HG03175 (cell line): ENCODE results near the gene RHCG.

Source experiments
- ATAC-seq: cut with Tn5 transposase; IDR thresholded peaks from one replicate; pipeline ENCODE4 v1.9.1; 2021; ENCODE audit warnings: mild to moderate bottlenecking, moderate library complexity; ENCODE audit not compliant: unreplicated experiment

Gene RHCG

GRCh38 chr15:89496155-89497098 lies at the start of gene RHCG:
TSS of gene RHCG (minus strand) at chr15:89496583. CDS start at chr15:89496544, 39 bp downstream.
- no peak for ATAC-seq

- ATAC-seq: no peak
Observed at GRCh38 chr15:89543389-89543788, 47.0 kb upstream of the RHCG start.

- no peak for ATAC-seq
Observed at GRCh38 chr15:89542369-89542768, 46.0 kb upstream of the RHCG start.

GRCh38 chr15:89539027-89539426 lies 42.6 kb upstream of the RHCG start:
- ATAC-seq: no peak

- no peak for ATAC-seq
Observed at GRCh38 chr15:89533861-89534544, 37.6 kb upstream of the RHCG start.

GRCh38 chr15:89531796-89532537 lies 35.6 kb upstream of the RHCG start:
- no peak for ATAC-seq

- ATAC-seq: no peak
Observed at GRCh38 chr15:89530976-89531375, 34.6 kb upstream of the RHCG start.

- ATAC-seq: no peak
Observed at GRCh38 chr15:89528757-89529352, 32.5 kb upstream of the RHCG start.

- no peak for ATAC-seq
Observed at GRCh38 chr15:89526601-89527441, 30.4 kb upstream of the RHCG start.

GRCh38 chr15:89526181-89526580 lies 29.8 kb upstream of the RHCG start:
- ATAC-seq: no peak

GRCh38 chr15:89524184-89524583 lies 27.8 kb upstream of the RHCG start:
- ATAC-seq: no peak

GRCh38 chr15:89523101-89523500 lies 26.7 kb upstream of the RHCG start:
- ATAC-seq: no peak

- no peak for ATAC-seq
Observed at GRCh38 chr15:89521605-89522004, 25.2 kb upstream of the RHCG start.

- no peak for ATAC-seq
Observed at GRCh38 chr15:89515477-89515876, 19.1 kb upstream of the RHCG start.

GRCh38 chr15:89514596-89515406 lies 18.4 kb upstream of the RHCG start:
- ATAC-seq: no peak

GRCh38 chr15:89514186-89514585 lies 17.8 kb upstream of the RHCG start:
- no peak for ATAC-seq

GRCh38 chr15:89513284-89513683 lies 16.9 kb upstream of the RHCG start:
- ATAC-seq: no peak

- ATAC-seq: no peak
Observed at GRCh38 chr15:89512631-89513030, 16.2 kb upstream of the RHCG start.

- no peak for ATAC-seq
Observed at GRCh38 chr15:89506026-89506686, 9.8 kb upstream of the RHCG start.
